Frontal cortex (tissue), 4 donors: ENCODE results near the gene MYMX. TPM values are rescaled to one million over a fixed set of nuclear protein-coding genes. Genes with fewer than 3 reads are reported as not detected.

Experiments
- DNase-seq, 2 donors: peaks; one replicate each; pipeline ENCODE4 v3.0.0; 2012; ENCODE audit warnings: low spot score in 2 of 2
- FAIRE-seq: peaks from 2 replicates; lab custom pipeline; 2012; peaks lifted over from hg19 to GRCh38; lab: Jason Lieb, UNC
- total RNA-seq: library from RNA; depleted of rRNA; stranded (reverse); fragments of >200 nt; gene quantifications from one replicate; pipeline ENCODE4 v1.2.3, GENCODE V29; 2014
- donor health status: control.
- donor health status: control.
- donor health status: control.

Gene MYMX
- total RNA-seq, 1 donor from 2014 or later: not detected

GRCh38 chr6:44217332-44218143 is 812 bp downstream of the MYMX start:
- DNase-seq: peak in 1 of 2 donors; percentile 29
- no peak for FAIRE-seq

- FAIRE-seq (no peak), DNase-seq (peak; percentile 55 to 71)
Observed at GRCh38 chr6:44219053-44219814, 2.5 kb downstream of the MYMX start.

- DNase-seq: no peak
- FAIRE-seq: no peak
Observed at GRCh38 chr6:44219815-44220784, 3.4 kb downstream of the MYMX start.

GRCh38 chr6:44220913-44221290 is 4.2 kb downstream of the MYMX start:
- no peak for DNase-seq
- FAIRE-seq: no peak

- DNase-seq (peak; percentile 67 to 71), FAIRE-seq (no peak)
Observed at GRCh38 chr6:44221291-44221960, 4.7 kb downstream of the MYMX start.

- FAIRE-seq: no peak
Observed at GRCh38 chr6:44221961-44222335, 5.2 kb downstream of the MYMX start.

GRCh38 chr6:44222486-44223318 is 6.0 kb downstream of the MYMX start:
- DNase-seq: peak in 1 of 2 donors; percentile 41
- FAIRE-seq: no peak

More at GRCh38 chr6:44221961-44222335, 5.2 kb downstream of the MYMX start:
- DNase-seq: peak in 1 of 2 donors; percentile 31

GRCh38 chr6:44223319-44224028 is 6.7 kb downstream of the MYMX start, which contains the start of gene SLC29A1:
Gene SLC29A1, plus strand, starts transcription at chr6:44223595. Its CDS starts 3,719 bp downstream, at chr6:44227314.
- FAIRE-seq: no peak
- peak; percentile 88 to 89 for DNase-seq

GRCh38 chr6:44224029-44224964 is 7.6 kb downstream of the MYMX start:
- peak in 1 of 2 donors; percentile 28 for DNase-seq
- FAIRE-seq: no peak

- DNase-seq: peak in 1 of 2 donors; percentile 17
- no peak for FAIRE-seq
Observed at GRCh38 chr6:44224965-44225305, 8.2 kb downstream of the MYMX start.

GRCh38 chr6:44225579-44226325 is 9.0 kb downstream of the MYMX start:
- FAIRE-seq (no peak), DNase-seq (peak in 1 of 2 donors; percentile 9)

GRCh38 chr6:44226368-44227147 is 9.8 kb downstream of the MYMX start:
- no peak for FAIRE-seq
- DNase-seq: peak in 1 of 2 donors; percentile 24

GRCh38 chr6:44227148-44227793 is 10.5 kb downstream of the MYMX start:
- DNase-seq: peak in 1 of 2 donors; percentile 18
- no peak for FAIRE-seq

- DNase-seq (peak in 1 of 2 donors; percentile 4), FAIRE-seq (no peak)
Observed at GRCh38 chr6:44228031-44228430, 11.3 kb downstream of the MYMX start.

- DNase-seq (peak in 1 of 2 donors; percentile 5), FAIRE-seq (no peak)
Observed at GRCh38 chr6:44228433-44228832, 11.7 kb downstream of the MYMX start.
